GM21360 (cell line): ENCODE measurements around the gene RCN1.
A peak's percentile ranks its signal among the peaks of the same experiment; 100 is the strongest.
"Not testable (repeated sequence)": the region's sequence is repeated elsewhere in the genome, so short reads cannot be mapped to it uniquely, and the experiment has no call there.

Experiments
- ATAC-seq: cut with Tn5 transposase; IDR thresholded peaks from one replicate; pipeline ENCODE4 v1.9.1; 2021; ENCODE audit warnings: mild to moderate bottlenecking, moderate library complexity; ENCODE audit not compliant: unreplicated experiment

The RCN1 gene

GRCh38 chr11:32073644-32074026, 17.2 kb upstream of the RCN1 start:
- no peak for ATAC-seq

GRCh38 chr11:32079553-32079952, 11.3 kb upstream of the RCN1 start:
- no peak for ATAC-seq

- no peak for ATAC-seq
Measured at GRCh38 chr11:32080361-32080980, 10.4 kb upstream of the RCN1 start.

DNA sequence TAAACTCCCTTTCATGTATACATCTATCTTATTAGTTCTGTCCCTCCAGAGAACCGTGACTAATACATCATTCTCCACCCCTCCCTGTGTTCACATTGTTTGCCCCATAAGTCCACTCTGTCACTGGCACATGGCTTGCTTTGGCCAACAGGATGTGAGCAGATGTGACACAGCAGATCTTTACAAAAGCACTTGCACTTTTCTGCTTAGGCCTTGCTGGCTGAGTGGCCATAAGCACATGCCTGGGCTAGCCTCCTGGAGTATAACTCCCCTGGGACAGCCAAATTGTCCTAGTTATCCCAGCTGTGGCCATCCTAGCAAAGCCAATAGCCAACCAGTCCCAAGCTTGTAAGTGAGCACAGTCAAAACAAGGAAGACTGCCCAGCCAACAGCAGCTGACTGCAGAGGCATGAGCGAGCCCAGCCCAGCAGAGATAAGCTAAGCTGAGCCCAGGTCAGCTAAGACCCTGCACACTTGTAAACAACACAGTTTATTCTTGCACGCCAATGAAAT, 9.7 kb upstream of the RCN1 start:
- ATAC-seq: no peak

DNA sequence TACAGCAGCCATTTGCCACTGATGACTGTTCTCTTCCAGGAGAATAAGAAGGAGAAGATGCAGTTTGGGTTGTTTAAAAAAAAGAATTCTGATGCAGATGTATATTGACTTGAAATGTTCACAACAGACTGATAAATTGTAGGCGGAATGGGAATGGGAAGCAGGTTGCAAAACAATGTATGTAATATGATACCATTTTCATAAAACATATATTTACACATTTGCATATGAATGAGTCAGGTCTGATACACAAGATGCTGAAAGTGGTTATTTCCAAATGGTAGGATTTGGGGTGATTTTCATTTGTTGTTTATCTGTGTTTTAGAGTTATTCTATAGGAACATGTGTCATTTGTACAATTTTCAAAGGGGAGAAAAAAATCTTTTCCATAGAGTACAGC, 9.0 kb upstream of the RCN1 start:
- no peak for ATAC-seq

- ATAC-seq: no peak
Measured at GRCh38 chr11:32082346-32082986, 8.4 kb upstream of the RCN1 start.

- peak; percentile 24 for ATAC-seq
Measured at GRCh38 chr11:32087597-32087996, 3.3 kb upstream of the RCN1 start.

- ATAC-seq: peak; percentile 42
Measured at GRCh38 chr11:32088117-32088941, 2.5 kb upstream of the RCN1 start.

- no peak for ATAC-seq
Measured at GRCh38 chr11:32092581-32093170, 1.8 kb downstream of the RCN1 start.

DNA sequence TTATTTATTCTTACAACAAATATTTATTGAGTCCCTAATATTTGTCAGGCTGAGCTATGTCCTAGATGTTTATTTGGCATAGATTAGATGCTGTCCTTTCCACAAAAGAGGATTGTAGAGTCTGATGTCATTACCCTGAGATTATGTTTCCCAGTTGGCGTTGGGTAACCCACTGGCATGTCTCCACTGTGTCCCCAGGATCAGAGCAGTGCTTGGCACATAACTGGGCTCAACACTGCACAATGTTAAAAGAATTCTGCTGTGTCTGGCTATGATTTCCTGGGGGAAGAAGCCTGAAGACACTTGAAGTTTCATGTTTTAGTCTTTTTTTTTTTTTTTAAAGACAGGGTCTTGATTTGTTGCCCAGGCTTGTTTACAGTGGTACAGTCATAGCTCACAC, 4.0 kb downstream of the RCN1 start:
- no peak for ATAC-seq

DNA sequence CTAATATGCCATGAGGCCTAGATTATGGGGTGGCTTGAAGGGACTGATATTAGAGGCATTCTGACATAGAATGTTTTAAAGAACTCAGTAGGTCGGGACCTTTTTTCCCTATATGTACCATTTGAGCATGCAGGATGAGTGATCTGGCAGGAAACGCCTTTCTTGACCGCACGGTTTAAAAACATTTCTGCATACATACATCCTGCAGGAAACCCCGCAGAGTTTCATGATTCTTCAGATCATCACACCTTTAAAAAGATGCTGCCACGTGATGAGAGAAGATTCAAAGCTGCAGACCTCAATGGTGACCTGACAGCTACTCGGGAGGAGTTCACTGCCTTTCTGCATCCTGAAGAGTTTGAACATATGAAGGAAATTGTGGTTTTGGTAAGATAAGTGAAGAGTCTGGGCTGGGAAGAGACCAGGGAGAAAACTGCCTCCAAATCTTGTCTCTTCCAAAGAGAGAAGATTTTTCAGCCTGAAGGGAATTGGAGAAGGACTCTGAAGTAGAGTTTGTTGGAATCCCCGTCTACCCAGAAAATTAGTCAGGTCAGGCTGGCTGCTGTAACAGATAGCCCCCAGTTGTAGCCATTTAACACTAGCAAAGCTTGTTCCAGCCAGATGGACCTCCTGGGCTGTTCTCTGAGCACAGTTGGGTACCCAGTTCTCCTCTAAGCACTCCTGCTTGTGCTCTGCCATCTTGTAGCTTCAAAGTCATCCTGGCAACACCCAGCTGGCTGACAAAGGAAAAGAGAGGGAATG, 7.4 kb downstream of the RCN1 start:
- no peak for ATAC-seq

DNA sequence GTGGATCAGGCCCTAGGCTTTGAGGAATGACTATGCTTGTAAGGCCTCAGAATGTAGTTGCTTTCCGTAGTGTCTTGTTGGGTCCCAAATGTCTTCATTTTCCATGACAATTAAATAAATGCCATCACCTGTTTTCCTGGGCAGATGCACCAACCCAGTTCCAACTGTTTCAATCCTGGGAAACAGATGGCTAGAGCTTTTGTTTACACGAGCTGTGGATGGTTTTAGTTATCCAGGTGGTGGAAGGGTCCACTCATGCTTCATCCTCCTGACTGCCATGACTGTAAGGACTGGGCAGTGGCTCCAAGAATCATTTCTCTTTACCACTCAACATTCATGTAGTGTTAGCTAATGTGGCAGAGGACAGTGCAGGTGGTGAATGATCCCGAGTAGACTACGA, 8.6 kb downstream of the RCN1 start:
- no peak for ATAC-seq

GRCh38 chr11:32100495-32100894, 9.6 kb downstream of the RCN1 start:
- ATAC-seq: no peak

- ATAC-seq: no peak
Measured at GRCh38 chr11:32101791-32102190, 10.9 kb downstream of the RCN1 start.

GRCh38 chr11:32103121-32103719, 12.3 kb downstream of the RCN1 start:
- ATAC-seq: not testable (repeated sequence)

DNA sequence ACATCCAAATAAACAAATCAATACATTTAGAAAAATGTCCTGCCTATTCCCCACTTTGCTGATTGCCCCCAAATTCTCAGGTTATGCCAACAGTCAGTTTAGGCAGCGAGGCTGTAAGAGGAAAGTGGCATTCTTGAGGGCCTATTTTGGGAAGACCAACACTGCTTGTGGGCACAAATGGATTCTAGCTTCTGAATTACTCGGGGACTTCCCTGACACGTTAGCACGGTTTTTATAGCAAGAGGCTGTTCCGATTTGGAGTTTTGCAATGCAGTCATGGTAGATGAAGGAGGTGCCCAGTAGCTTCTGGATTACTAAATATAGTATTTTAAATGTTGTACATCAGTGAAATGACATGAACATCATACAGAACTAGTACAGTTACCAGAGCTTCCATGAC, 13.1 kb downstream of the RCN1 start:
- no peak for ATAC-seq

- ATAC-seq: peak; percentile 66
Measured at GRCh38 chr11:32105871-32106560, 15.1 kb downstream of the RCN1 start.

DNA sequence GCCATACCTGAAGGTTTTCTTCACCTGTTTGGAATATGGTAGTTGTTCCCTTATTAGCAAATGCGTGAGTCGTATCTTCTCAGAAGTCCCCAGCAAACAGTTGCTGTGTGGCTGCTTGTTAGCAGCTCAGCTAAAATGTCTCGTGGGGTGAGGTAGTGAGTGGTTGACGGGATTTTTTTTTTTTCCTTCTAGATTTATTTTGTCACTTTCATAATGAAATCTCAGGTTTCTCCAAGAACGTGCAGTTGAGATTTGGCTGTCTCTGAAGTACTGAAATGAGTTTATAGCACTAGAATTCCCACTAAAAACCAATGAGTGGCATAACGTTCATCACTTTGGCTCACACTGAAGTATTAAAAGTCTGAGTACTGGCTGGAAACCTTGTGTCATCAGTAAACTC, 16.8 kb downstream of the RCN1 start:
- no peak for ATAC-seq

DNA sequence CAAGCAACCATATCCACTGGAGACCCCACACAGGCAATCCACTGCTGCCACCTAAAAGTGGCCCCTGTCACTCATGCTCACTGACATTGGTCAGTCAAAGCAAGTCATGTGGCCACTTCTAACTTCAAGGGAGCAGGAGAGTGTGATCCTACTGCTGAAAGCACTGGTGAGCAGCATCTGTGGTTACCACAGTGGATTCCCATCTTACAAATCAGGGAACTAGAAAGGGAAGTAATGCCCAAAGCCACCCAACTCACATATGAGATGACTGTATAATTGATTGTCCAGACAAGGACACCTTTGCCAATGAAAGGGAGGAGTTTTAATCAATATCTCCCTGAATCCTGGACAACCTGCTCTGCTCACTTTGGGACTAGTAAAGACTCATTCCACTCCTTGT, 17.7 kb downstream of the RCN1 start:
- ATAC-seq: no peak

- ATAC-seq: no peak
Measured at GRCh38 chr11:32109138-32109537, 18.3 kb downstream of the RCN1 start.
